ENCODE data around the gene CIC. TPM values are rescaled to one million over a fixed set of nuclear protein-coding genes. Genes with fewer than 3 reads are reported as not detected.

The CIC gene
- total and polyA plus RNA-seq, 2 of the 13 experiments (the other 11 are each of a cell fraction or from before 2014, with no cell fraction given): 5.9 to 8.0 TPM

DNA sequence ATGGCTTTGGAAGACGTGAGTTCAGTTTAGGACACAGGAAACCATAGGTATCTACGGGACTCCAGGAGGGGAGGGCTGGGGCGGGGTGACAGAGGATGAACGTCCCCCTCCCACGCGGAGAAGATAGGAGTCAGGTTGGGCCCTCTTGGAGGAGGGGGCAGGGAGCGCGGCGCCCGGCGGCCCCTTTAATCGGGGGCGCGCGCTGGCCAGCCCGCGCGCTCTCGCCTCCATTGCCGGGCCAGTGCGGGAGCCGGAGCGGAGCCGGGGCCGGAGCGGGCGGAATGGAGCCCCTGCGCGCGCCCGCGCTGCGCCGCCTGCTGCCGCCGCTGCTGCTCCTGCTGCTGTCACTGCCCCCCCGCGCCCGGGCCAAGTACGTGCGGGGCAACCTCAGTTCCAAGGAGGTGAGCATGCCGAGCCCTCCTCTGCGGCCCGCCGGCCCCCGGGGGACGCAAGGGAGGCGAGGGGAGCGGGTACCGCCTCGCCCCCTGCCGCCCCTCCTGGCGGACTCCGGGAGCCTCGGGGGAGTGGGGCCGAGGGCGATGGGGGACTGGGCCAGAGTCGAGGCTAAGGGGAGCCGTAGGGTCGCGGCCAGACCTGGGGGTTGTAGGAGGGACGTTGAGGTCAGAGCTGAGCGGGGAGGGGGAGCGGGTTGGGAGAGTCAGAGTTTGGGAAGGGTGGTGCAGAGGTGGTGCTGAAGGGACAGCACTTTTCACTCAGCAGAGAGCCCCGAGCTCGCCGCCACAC is 44.2 kb downstream of the CIC start, which contains the start of gene TMEM145 (continued):
- TF ChIP-seq ZSCAN25 (CRISPR knock-in tag; IDR thresholded peaks at IDR 0.05): no peak
- TF ChIP-seq MATR3 (CRISPR knock-in tag; IDR thresholded peaks at IDR 0.05): no peak
- peak; percentile 58; the same call in 1 of the 2 replicates for TF ChIP-seq ZSCAN21 (CRISPR knock-in tag; IDR thresholded peaks at IDR 0.05; ENCODE audit: borderline replicate concordance)
- TF ChIP-seq MAZ (IDR thresholded peaks at IDR 0.05; ENCODE audit: borderline replicate concordance, low read depth, low read length): peak; percentile 60; the same call in 1 of the 2 replicates
- peak; percentile 64; the same call in 1 of the 2 replicates for TF ChIP-seq MAZ (CRISPR knock-in tag; IDR thresholded peaks at IDR 0.05; ENCODE audit: low read depth)
- peak; percentile 62; the same call in 1 of the 2 replicates for TF ChIP-seq RAD21 (CRISPR knock-in tag; IDR thresholded peaks at IDR 0.05)
- no peak for TF ChIP-seq ARHGAP35 (CRISPR knock-in tag; IDR thresholded peaks at IDR 0.05; ENCODE audit: borderline replicate concordance)
- no peak for TF ChIP-seq NFIC (IDR thresholded peaks at IDR 0.05; ENCODE audit: low read length)
- TF ChIP-seq HNRNPLL (IDR thresholded peaks at IDR 0.05; ENCODE audit: low read depth, low read length, poor library complexity, severe bottlenecking): peak; percentile 29
- TF ChIP-seq ZNF326 (CRISPR knock-in tag; IDR thresholded peaks at IDR 0.05; ENCODE audit: borderline replicate concordance): no peak
- TF ChIP-seq NR2F1 (CRISPR knock-in tag; IDR thresholded peaks at IDR 0.05): no peak
- TF ChIP-seq ZSCAN31 (CRISPR knock-in tag; IDR thresholded peaks at IDR 0.05; ENCODE audit: low read depth): no peak
- TF ChIP-seq KLF16 (CRISPR knock-in tag; IDR thresholded peaks at IDR 0.05): 0 out of 4 replicates have a peak, but pooled peaks of 1 of the 2 experiments have one; percentile 13
- TF ChIP-seq HES4 (CRISPR knock-in tag; IDR thresholded peaks at IDR 0.05; ENCODE audit: borderline replicate concordance): peak; percentile 44; the same call in 1 of the 2 replicates
- TF ChIP-seq, protein P1, sequence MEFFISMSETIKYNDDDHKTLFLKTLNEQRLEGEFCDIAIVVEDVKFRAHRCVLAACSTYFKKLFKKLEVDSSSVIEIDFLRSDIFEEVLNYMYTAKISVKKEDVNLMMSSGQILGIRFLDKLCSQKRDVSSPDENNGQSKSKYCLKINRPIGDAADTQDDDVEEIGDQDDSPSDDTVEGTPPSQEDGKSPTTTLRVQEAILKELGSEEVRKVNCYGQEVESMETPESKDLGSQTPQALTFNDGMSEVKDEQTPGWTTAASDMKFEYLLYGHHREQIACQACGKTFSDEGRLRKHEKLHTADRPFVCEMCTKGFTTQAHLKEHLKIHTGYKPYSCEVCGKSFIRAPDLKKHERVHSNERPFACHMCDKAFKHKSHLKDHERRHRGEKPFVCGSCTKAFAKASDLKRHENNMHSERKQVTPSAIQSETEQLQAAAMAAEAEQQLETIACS (CRISPR knock-in tag; IDR thresholded peaks at IDR 0.05): peak; percentile 97
- no peak for TF ChIP-seq MXI1 (IDR thresholded peaks at IDR 0.05; ENCODE audit: borderline replicate concordance, low read depth, low read length)
- TF ChIP-seq, protein P2, sequence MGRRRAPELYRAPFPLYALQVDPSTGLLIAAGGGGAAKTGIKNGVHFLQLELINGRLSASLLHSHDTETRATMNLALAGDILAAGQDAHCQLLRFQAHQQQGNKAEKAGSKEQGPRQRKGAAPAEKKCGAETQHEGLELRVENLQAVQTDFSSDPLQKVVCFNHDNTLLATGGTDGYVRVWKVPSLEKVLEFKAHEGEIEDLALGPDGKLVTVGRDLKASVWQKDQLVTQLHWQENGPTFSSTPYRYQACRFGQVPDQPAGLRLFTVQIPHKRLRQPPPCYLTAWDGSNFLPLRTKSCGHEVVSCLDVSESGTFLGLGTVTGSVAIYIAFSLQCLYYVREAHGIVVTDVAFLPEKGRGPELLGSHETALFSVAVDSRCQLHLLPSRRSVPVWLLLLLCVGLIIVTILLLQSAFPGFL (CRISPR knock-in tag; IDR thresholded peaks at IDR 0.05): no peak
- peak; percentile 36 for TF ChIP-seq ASH2L (IDR thresholded peaks at IDR 0.05; ENCODE audit: insufficient read length, low read depth, low read length)
- no peak for TF ChIP-seq ZNF432 (CRISPR knock-in tag; IDR thresholded peaks at IDR 0.05; ENCODE audit: borderline replicate concordance)
- TF ChIP-seq PLRG1 (conservative IDR thresholded peaks at IDR 0.05): no peak
- TF ChIP-seq MEIS2 (CRISPR knock-in tag; IDR thresholded peaks at IDR 0.05): no peak
- no peak for TF ChIP-seq KLF12 (CRISPR knock-in tag; IDR thresholded peaks at IDR 0.05; ENCODE audit: borderline replicate concordance)
- 0 out of 2 replicates have a peak, but pooled peaks have one; percentile 24 for TF ChIP-seq ZNF354B (CRISPR knock-in tag; IDR thresholded peaks at IDR 0.05)
- TF ChIP-seq, protein P3, sequence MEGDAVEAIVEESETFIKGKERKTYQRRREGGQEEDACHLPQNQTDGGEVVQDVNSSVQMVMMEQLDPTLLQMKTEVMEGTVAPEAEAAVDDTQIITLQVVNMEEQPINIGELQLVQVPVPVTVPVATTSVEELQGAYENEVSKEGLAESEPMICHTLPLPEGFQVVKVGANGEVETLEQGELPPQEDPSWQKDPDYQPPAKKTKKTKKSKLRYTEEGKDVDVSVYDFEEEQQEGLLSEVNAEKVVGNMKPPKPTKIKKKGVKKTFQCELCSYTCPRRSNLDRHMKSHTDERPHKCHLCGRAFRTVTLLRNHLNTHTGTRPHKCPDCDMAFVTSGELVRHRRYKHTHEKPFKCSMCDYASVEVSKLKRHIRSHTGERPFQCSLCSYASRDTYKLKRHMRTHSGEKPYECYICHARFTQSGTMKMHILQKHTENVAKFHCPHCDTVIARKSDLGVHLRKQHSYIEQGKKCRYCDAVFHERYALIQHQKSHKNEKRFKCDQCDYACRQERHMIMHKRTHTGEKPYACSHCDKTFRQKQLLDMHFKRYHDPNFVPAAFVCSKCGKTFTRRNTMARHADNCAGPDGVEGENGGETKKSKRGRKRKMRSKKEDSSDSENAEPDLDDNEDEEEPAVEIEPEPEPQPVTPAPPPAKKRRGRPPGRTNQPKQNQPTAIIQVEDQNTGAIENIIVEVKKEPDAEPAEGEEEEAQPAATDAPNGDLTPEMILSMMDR (CRISPR knock-in tag; IDR thresholded peaks at IDR 0.05): peak; percentile 45
- peak; percentile 37; the same call in 1 of the 2 replicates for TF ChIP-seq SIN3A (IDR thresholded peaks at IDR 0.05; ENCODE audit: borderline replicate concordance, low read depth, low read length)
